ENCODE results near the gene SARM1. TPM values are rescaled to one million over a fixed set of nuclear protein-coding genes. Genes with fewer than 3 reads are reported as not detected.

Gene SARM1
- total and polyA plus RNA-seq, 9 of the 15 experiments (the other 6 are each of a cell fraction or from before 2014, with no cell fraction given), result 0.04 to 0.55 (median 0.11) TPM; not detected in 2

GRCh38 chr17:28335959-28336871 is 35.3 kb upstream of the SARM1 start:
- H3K27me3 ChIP-seq (ENCODE audit: control insufficient read depth in 2 of 2, insufficient read depth in 2 of 2, low read length in 2 of 2), result no peaks in the 10 kb centered on the region
- BruUV-seq (replicated peaks), result TSS peak; percentile 56
- peak; percentile 31 to 84 (median 45) for DNase-seq (ENCODE audit: extremely low read depth in 1 of 4, low spot score in 3 of 4)
- H3K9me1 ChIP-seq (ENCODE audit: control insufficient read depth, insufficient read depth, low read length), result no peaks in the 10 kb centered on the region
- H3K4me2 ChIP-seq (ENCODE audit: insufficient read depth, low read length), result peak overlapping the region; percentile 98
- H3K27ac ChIP-seq (ENCODE audit: extremely low read depth, low read depth, low read length), result peak overlapping the region; percentile 65
- 6% methylated on average over 29 of the region's 29 CpGs for WGBS (ENCODE audit: insufficient coverage, low coverage, missing lambda C conversion rate)
- in situ Hi-C loops (cut with MboI) (no loop called here), intact Hi-C loops (cut with micrococcal nuclease) (loop anchor here (2.0 kb wide), 1 partner anchor 17 kb away; the partner anchor contains the start of gene TMEM97)
- peak; percentile 13 for ATAC-seq
- ChIA-PET POLR2A (interaction anchor here (0.7 to 6.5 kb wide), 15 partner anchors 8 to 130 kb away, joined by 3 to 62 read pairs (median 5); partner anchors contain the start of genes POLDIP2, SARM1 and TMEM97), CTCF (ENCODE audit: low intra/inter-chr PET ratio) (no interaction called here)
- no peaks in the 10 kb centered on the region for H3K9me3 ChIP-seq (replicated peaks; ENCODE audit: control insufficient read depth, insufficient read depth, low read depth, low read length)
- peaks cover 21% of the 10 kb centered on the region; the same call in 2 of the 3 replicates for H3K36me3 ChIP-seq (ENCODE audit: control insufficient read depth, insufficient read depth, low read length)
- H4K20me1 ChIP-seq (replicated peaks; ENCODE audit: control insufficient read depth, insufficient read depth, low read length), result peaks cover 14% of the 10 kb centered on the region
- peak overlapping the region; percentile 75 to 92 for H3K9ac ChIP-seq (ENCODE audit: insufficient read depth in 1 of 2, low read depth in 2 of 2, low read length in 2 of 2)
- H3K79me2 ChIP-seq (ENCODE audit: control insufficient read depth, insufficient read depth, low read length), result peaks cover 33% of the 10 kb centered on the region
- H3K4me3 ChIP-seq, result peak overlapping the region; percentile 95
- peaks cover 19 to 20% of the 10 kb centered on the region in 2 experiments; a peak in 4 of 5 replicates for H3K4me1 ChIP-seq (replicated peaks in 1 of 2; ENCODE audit: control insufficient read depth in 2 of 2, insufficient read depth in 2 of 2, low read length in 2 of 2)
- FAIRE-seq, result peak; percentile 81
- peak overlapping the region; percentile 78 for H2AFZ ChIP-seq (ENCODE audit: low read depth, low read length)
- no peak for TF ChIP-seq CC2D1A (IDR thresholded peaks at IDR 0.05)
- TF ChIP-seq JUN (IDR thresholded peaks at IDR 0.05; ENCODE audit: borderline replicate concordance, low read depth, low read length), result peak; percentile 74
- TF ChIP-seq JUN (CRISPR knock-in tag; IDR thresholded peaks at IDR 0.05; ENCODE audit: borderline replicate concordance), result no peak
- peak; percentile 52; the same call in 1 of the 2 replicates for TF ChIP-seq RBFOX2 (IDR thresholded peaks at IDR 0.05; ENCODE audit: low read depth, low read length)
- peak; percentile 81 for TF ChIP-seq CREM (IDR thresholded peaks at IDR 0.05; ENCODE audit: low read depth)
- TF ChIP-seq TEAD4 (IDR thresholded peaks at IDR 0.05; ENCODE audit: low read length), result peak; percentile 67; the same call in 1 of the 2 replicates
- TF ChIP-seq TEAD4 (CRISPR knock-in tag; IDR thresholded peaks at IDR 0.05; ENCODE audit: borderline replicate concordance), result no peak
- TF ChIP-seq ZBTB9 (CRISPR knock-in tag; IDR thresholded peaks at IDR 0.05), result peak; percentile 20; the same call in 1 of the 2 replicates
- 0 out of 2 replicates have a peak, but pooled peaks have one; percentile 60 for TF ChIP-seq PREB (CRISPR knock-in tag; IDR thresholded peaks at IDR 0.05)
- TF ChIP-seq HOMEZ (CRISPR knock-in tag; IDR thresholded peaks at IDR 0.05), result no peak
- peak; percentile 59 to 72; a peak in 3 of 4 replicates for TF ChIP-seq TEAD1 (CRISPR knock-in tag; IDR thresholded peaks at IDR 0.05)
- peak; percentile 90 for TF ChIP-seq ATF3 (IDR thresholded peaks at IDR 0.05)
- TF ChIP-seq ATF3 (CRISPR knock-in tag; conservative IDR thresholded peaks at IDR 0.05), result no peak
- no peak for TF ChIP-seq OTX1 (CRISPR knock-in tag; IDR thresholded peaks at IDR 0.05)
- peak; percentile 83 for TF ChIP-seq JUND (IDR thresholded peaks at IDR 0.05; ENCODE audit: borderline replicate concordance, low read depth, low read length)
- peak; percentile 90; the same call in 2 of the 3 replicates for TF ChIP-seq JUND (tag; IDR thresholded peaks at IDR 0.05; ENCODE audit: borderline replicate concordance, low read depth, low read length)

Data from K562 (cell line).